Measurements from ENCODE around the gene FOSB. TPM values are rescaled to one million over a fixed set of nuclear protein-coding genes. Genes with fewer than 3 reads are reported as not detected.

The FOSB gene
- polyA plus RNA-seq, 1 experiment, result 4.5 TPM

DNA sequence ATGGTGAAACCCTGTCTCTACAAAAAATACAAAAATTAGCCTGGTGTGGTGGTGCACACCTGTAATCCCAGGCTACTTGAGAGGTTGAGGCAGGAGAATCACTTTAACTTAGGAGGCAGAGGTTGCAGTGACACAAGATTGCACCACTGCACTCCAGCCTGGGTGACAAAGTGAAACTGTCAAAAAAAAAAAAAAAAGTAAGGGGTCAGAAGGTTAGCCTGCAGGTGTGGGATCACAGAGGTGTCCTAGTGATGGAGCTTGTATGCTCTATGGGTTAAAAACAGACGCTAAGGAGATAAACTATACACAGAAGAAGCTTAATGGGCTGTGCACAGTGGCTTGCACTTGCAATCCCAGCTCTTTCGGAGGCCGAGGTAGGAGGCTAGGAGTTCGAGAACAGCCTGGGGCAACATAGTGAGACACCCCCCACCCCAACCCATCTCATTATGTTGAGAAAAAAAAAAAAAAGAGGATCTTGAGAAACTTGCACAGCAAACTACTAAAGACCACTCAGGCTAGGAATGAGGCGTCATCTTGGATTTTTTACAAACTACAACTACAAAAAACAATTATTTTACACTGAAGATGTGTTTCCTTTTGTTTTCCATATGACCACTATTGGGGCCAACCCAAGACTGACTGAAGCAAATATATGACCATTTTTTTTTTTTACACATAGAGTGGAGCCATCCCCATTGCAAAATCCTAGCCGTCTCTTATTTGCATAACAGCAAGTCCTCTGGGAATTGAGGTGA, 7.9 kb downstream of the FOSB start:
- Histone ChIP-seq H3K4me3 (ENCODE audit: low read depth, low read length) (no peak overlapping the region), H3K36me3 (ENCODE audit: control insufficient read depth, insufficient read depth, low read length) (no peaks in the 10 kb centered on the region), H3K27me3 (ENCODE audit: control insufficient read depth, insufficient read depth, low read length) (no peaks in the 10 kb centered on the region)
- TF ChIP-seq, protein P1, sequence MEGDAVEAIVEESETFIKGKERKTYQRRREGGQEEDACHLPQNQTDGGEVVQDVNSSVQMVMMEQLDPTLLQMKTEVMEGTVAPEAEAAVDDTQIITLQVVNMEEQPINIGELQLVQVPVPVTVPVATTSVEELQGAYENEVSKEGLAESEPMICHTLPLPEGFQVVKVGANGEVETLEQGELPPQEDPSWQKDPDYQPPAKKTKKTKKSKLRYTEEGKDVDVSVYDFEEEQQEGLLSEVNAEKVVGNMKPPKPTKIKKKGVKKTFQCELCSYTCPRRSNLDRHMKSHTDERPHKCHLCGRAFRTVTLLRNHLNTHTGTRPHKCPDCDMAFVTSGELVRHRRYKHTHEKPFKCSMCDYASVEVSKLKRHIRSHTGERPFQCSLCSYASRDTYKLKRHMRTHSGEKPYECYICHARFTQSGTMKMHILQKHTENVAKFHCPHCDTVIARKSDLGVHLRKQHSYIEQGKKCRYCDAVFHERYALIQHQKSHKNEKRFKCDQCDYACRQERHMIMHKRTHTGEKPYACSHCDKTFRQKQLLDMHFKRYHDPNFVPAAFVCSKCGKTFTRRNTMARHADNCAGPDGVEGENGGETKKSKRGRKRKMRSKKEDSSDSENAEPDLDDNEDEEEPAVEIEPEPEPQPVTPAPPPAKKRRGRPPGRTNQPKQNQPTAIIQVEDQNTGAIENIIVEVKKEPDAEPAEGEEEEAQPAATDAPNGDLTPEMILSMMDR (IDR thresholded peaks at IDR 0.05; ENCODE audit: insufficient read depth, low read depth, low read length), result no peak
- DNase-seq (ENCODE audit: low read depth), result no peak
- ChIA-PET CTCF (interaction anchor here (0.6 to 23.1 kb wide), 4 partner anchors 12 to 43 kb away, joined by 3 to 764 read pairs (median 28); partner anchors contain the start of gene ERCC1), POLR2A (no interaction called here)

DNA sequence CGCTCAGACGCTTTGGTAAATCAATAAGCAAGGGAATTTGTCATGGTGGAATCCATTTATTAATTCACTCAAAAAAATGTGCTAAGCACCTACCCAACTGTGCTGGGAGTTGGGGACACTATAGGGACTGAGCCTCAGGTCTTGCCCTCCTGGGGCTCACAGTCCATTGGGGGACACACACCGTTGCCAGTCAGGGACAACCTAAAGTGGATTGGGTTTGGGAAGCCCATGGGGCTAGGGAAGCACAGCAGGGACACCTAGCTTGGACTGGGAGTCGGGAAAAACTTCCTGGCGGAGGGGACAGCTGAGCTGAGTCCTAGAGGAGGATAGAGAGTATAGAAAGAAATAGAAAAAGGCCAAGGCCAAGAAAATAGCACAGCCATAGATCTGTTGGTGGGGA, 8.5 kb downstream of the FOSB start:
- no peak for DNase-seq (ENCODE audit: low read depth)
- H3K27me3 ChIP-seq (ENCODE audit: control insufficient read depth, insufficient read depth, low read length), result no peaks in the 10 kb centered on the region
- ChIA-PET CTCF (interaction anchor here (1.4 to 23.1 kb wide), 3 partner anchors 11 to 43 kb away, joined by 7 to 764 read pairs (median 50); partner anchors contain the start of gene ERCC1), POLR2A (no interaction called here)
- no peak overlapping the region for H3K4me3 ChIP-seq (ENCODE audit: low read depth, low read length)
- TF ChIP-seq, protein P1 (IDR thresholded peaks at IDR 0.05; ENCODE audit: insufficient read depth, low read depth, low read length), result no peak
- H3K36me3 ChIP-seq (ENCODE audit: control insufficient read depth, insufficient read depth, low read length), result no peaks in the 10 kb centered on the region

DNA sequence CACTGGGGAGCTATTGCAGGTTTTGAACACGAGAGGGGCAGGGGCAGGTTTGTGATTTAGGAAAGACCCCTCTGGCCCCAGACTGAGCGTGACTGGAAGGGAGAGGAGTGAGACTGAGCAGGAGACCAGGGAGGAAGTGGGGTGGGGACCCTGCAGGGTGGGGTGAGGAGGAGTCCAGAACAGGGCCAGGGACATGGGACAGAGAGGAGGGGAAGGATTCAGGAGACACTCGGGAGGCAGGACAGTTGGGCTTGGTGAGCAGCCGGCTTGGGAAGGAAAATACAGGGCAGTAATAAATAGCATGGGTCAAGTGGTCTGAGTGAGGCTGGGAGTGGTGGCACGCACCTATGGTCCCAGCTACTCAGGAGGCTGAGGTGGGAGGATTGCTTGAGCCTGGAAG, 9.4 kb downstream of the FOSB start:
- no peak for DNase-seq (ENCODE audit: low read depth)
- POLR2A ChIA-PET, result no interaction called here
- Histone ChIP-seq H3K36me3 (ENCODE audit: control insufficient read depth, insufficient read depth, low read length) (no peaks in the 10 kb centered on the region), H3K27me3 (ENCODE audit: control insufficient read depth, insufficient read depth, low read length) (no peaks in the 10 kb centered on the region), H3K4me3 (ENCODE audit: low read depth, low read length) (no peak overlapping the region)
- CTCF ChIA-PET, result interaction anchor here (1.0 to 23.1 kb wide), 6 partner anchors 9 to 76 kb away, joined by 3 to 764 read pairs (median 28); partner anchors contain the start of genes ERCC1 and FOSB
- TF ChIP-seq, protein P1 (IDR thresholded peaks at IDR 0.05; ENCODE audit: insufficient read depth, low read depth, low read length), result no peak

DNA sequence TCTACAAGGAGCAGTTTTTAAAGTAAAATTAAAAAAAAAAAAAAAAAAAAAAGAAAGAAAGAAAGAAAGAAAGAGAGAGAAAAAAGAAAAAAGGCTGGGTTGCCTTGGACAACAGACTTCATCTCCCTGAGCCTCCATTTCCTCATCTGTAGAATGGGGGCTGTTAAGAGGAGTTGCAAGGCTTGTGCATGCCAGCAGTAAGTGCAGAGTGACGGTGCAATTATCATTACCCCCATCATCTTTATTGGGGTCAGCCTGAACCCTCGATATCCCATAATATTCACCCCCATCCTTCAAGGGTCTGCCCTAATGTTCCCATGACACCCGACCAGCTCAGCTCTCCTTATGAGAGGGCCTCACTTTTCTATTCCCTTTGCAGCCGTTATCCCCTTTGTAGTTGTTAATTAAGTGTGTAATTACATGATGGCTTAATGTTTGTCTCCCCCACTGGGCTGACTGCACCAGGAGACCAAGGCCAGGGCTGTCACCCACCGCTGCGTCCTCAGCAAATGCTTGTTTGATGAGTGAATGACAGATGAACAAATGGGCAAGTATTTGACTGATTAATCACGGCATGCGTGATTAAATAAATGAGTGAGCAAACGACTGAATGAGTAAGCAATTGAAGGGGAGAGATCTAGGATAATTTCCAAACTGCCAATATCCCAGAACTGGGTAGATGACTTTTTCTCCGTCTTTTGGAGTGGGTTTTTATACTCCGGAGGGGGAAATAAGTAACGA, 10.1 kb downstream of the FOSB start:
- ChIA-PET CTCF (interaction anchor here (0.8 to 23.1 kb wide), 26 partner anchors 10 to 164 kb away, joined by 3 to 764 read pairs (median 7); partner anchors contain the start of genes ERCC1, FOSB and PPP1R13L), POLR2A (interaction anchor here (1.5 kb wide), 1 partner anchor 8 kb away, joined by 7 read pairs; no protein-coding TSS in a partner anchor)
- H3K4me3 ChIP-seq (ENCODE audit: low read depth, low read length), result peak overlapping the region; percentile 53
- no peak for DNase-seq (ENCODE audit: low read depth)
- H3K36me3 ChIP-seq (ENCODE audit: control insufficient read depth, insufficient read depth, low read length), result no peaks in the 10 kb centered on the region
- no peaks in the 10 kb centered on the region for H3K27me3 ChIP-seq (ENCODE audit: control insufficient read depth, insufficient read depth, low read length)
- TF ChIP-seq, protein P1 (IDR thresholded peaks at IDR 0.05; ENCODE audit: insufficient read depth, low read depth, low read length), result no peak

All from BJ (cell line).